Measurements from ENCODE around the gene CHD9.

Gene CHD9

GRCh38 chr16:53159781-53160436 is 105.1 kb downstream of the CHD9 start:
- peaks cover 41% of the 10 kb centered on the region for H3K79me2 ChIP-seq (ENCODE audit: insufficient read depth, low read length)

GRCh38 chr16:53166099-53166498 is 111.3 kb downstream of the CHD9 start:
- H3K9me2 ChIP-seq (replicated peaks; ENCODE audit: insufficient read depth, low read length): no peaks in the 10 kb centered on the region
- H3K79me2 ChIP-seq (ENCODE audit: insufficient read depth, low read length): peaks cover 56% of the 10 kb centered on the region
- no peak overlapping the region for H3K4me3 ChIP-seq (ENCODE audit: insufficient read depth, low read length, poor library complexity, severe bottlenecking)
- H3K9ac ChIP-seq (ENCODE audit: low read length): no peak overlapping the region
- no peaks in the 10 kb centered on the region for H3K9me3 ChIP-seq (ENCODE audit: insufficient read depth, low read length)
- no peaks in the 10 kb centered on the region; the same call in 1 of the 2 replicates for H3F3A ChIP-seq (ENCODE audit: insufficient read depth)
- H4K20me1 ChIP-seq (ENCODE audit: low read depth, low read length): no peaks in the 10 kb centered on the region
- H3K4me2 ChIP-seq (ENCODE audit: low read depth, low read length, poor library complexity, severe bottlenecking): no peak overlapping the region
- no peak overlapping the region for H2AFZ ChIP-seq (ENCODE audit: low read depth, low read length, severe bottlenecking)
- no peak overlapping the region for H3K27ac ChIP-seq (ENCODE audit: low read depth, low read length)
- no peaks in the 10 kb centered on the region for H3K36me3 ChIP-seq (ENCODE audit: low read length)
- TF ChIP-seq, protein P1, sequence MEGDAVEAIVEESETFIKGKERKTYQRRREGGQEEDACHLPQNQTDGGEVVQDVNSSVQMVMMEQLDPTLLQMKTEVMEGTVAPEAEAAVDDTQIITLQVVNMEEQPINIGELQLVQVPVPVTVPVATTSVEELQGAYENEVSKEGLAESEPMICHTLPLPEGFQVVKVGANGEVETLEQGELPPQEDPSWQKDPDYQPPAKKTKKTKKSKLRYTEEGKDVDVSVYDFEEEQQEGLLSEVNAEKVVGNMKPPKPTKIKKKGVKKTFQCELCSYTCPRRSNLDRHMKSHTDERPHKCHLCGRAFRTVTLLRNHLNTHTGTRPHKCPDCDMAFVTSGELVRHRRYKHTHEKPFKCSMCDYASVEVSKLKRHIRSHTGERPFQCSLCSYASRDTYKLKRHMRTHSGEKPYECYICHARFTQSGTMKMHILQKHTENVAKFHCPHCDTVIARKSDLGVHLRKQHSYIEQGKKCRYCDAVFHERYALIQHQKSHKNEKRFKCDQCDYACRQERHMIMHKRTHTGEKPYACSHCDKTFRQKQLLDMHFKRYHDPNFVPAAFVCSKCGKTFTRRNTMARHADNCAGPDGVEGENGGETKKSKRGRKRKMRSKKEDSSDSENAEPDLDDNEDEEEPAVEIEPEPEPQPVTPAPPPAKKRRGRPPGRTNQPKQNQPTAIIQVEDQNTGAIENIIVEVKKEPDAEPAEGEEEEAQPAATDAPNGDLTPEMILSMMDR (IDR thresholded peaks at IDR 0.05; ENCODE audit: insufficient read depth, low read length, poor library complexity, severe bottlenecking): no peak
- TF ChIP-seq EZH2phosphoT487 (conservative IDR thresholded peaks at IDR 0.05; ENCODE audit: low read length): no peak
- no peaks in the 10 kb centered on the region for H3K27me3 ChIP-seq (ENCODE audit: low read length)

More at GRCh38 chr16:53159781-53160436, 105.1 kb downstream of the CHD9 start:
- Histone ChIP-seq H4K20me1 (ENCODE audit: low read depth, low read length) (no peaks in the 10 kb centered on the region; the same call in 1 of the 2 replicates), H3K4me3 (ENCODE audit: insufficient read depth, low read length, poor library complexity, severe bottlenecking) (no peak overlapping the region), H3K4me2 (ENCODE audit: low read depth, low read length, poor library complexity, severe bottlenecking) (no peak overlapping the region), H2AFZ (ENCODE audit: low read depth, low read length, severe bottlenecking) (no peak overlapping the region), H3K36me3 (ENCODE audit: low read length) (peaks cover 23% of the 10 kb centered on the region; the same call in 1 of the 2 replicates), H3K9me2 (replicated peaks; ENCODE audit: insufficient read depth, low read length) (no peaks in the 10 kb centered on the region), H3K9me3 (ENCODE audit: insufficient read depth, low read length) (no peaks in the 10 kb centered on the region), H3K9ac (ENCODE audit: low read length) (no peak overlapping the region), H3F3A (ENCODE audit: insufficient read depth) (no peaks in the 10 kb centered on the region; the same call in 1 of the 2 replicates), H3K27ac (ENCODE audit: low read depth, low read length) (no peak overlapping the region), H3K27me3 (ENCODE audit: low read length) (no peaks in the 10 kb centered on the region)
- TF ChIP-seq EZH2phosphoT487 (conservative IDR thresholded peaks at IDR 0.05; ENCODE audit: low read length): no peak
- TF ChIP-seq, protein P1 (IDR thresholded peaks at IDR 0.05; ENCODE audit: insufficient read depth, low read length, poor library complexity, severe bottlenecking): peak; percentile 47

DNA sequence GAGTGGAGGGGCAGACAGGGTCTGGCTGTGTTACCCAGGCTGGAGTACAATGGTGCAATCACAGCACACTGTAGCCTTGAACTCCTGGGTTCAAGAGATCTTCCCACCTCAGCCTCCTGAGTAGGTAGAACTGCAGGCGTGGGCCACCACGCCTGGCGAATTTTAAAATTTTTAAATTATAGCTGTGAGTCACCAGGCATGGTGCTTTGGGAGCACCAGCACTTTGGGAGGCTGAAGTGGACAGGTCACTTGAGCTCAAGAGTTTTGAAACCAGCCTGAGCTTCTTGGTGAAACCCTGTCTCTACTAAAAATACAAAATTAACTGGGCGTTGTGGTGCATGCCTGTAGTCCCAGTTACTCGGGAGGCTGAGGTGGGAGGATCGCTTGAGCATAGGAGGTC is 114.0 kb downstream of the CHD9 start:
- Histone ChIP-seq H3K4me2 (ENCODE audit: low read depth, low read length, poor library complexity, severe bottlenecking) (no peak overlapping the region), H4K20me1 (ENCODE audit: low read depth, low read length) (no peaks in the 10 kb centered on the region), H3K27ac (ENCODE audit: low read depth, low read length) (no peak overlapping the region), H3K9ac (ENCODE audit: low read length) (no peak overlapping the region), H3K79me2 (ENCODE audit: insufficient read depth, low read length) (peaks cover 43% of the 10 kb centered on the region), H3K27me3 (ENCODE audit: low read length) (no peaks in the 10 kb centered on the region), H3K9me3 (ENCODE audit: insufficient read depth, low read length) (no peaks in the 10 kb centered on the region), H3K36me3 (ENCODE audit: low read length) (no peaks in the 10 kb centered on the region), H3K9me2 (replicated peaks; ENCODE audit: insufficient read depth, low read length) (no peaks in the 10 kb centered on the region), H2AFZ (ENCODE audit: low read depth, low read length, severe bottlenecking) (no peak overlapping the region), H3F3A (ENCODE audit: insufficient read depth) (no peaks in the 10 kb centered on the region; the same call in 1 of the 2 replicates), H3K4me3 (ENCODE audit: insufficient read depth, low read length, poor library complexity, severe bottlenecking) (no peak overlapping the region)
- TF ChIP-seq EZH2phosphoT487 (conservative IDR thresholded peaks at IDR 0.05; ENCODE audit: low read length): no peak
- TF ChIP-seq, protein P1 (IDR thresholded peaks at IDR 0.05; ENCODE audit: insufficient read depth, low read length, poor library complexity, severe bottlenecking): no peak
